GM12865 (cell line): ENCODE data around the gene THSD7B.
A peak's percentile ranks its signal among the peaks of the same experiment; 100 is the strongest.
"Not testable (repeated sequence)": the region's sequence is repeated elsewhere in the genome, so short reads cannot be mapped to it uniquely, and the experiment has no call there.

ENCODE experiments used
- DNase-seq: peaks from one replicate; pipeline ENCODE4 v3.0.0; 2010; ENCODE audit warnings: low read depth
- H3K4me3 ChIP-seq: 2 replicates; pipeline ENCODE4 v1.5.1; 2011; ENCODE audit warnings: mild to moderate bottlenecking, low read depth, low read length, control low read depth
- CTCF ChIP-seq: IDR thresholded peaks from 2 replicates; pipeline ENCODE4 v1.5.1; 2011; ENCODE audit warnings: low read length, control low read depth, low read depth, inconsistent platforms; ENCODE audit not compliant: insufficient read depth; ENCODE audit errors: missing control alignments

THSD7B gene

GRCh38 chr2:136741471-136741870, 23.9 kb upstream of the THSD7B start:
- no peak overlapping the region for H3K4me3 ChIP-seq
- no peak for DNase-seq
- TF ChIP-seq CTCF = no peak

GRCh38 chr2:136750065-136750464, 15.3 kb upstream of the THSD7B start:
- no peak for DNase-seq
- H3K4me3 ChIP-seq = no peak overlapping the region
- no peak for TF ChIP-seq CTCF

GRCh38 chr2:136751406-136751805, 13.9 kb upstream of the THSD7B start:
- DNase-seq = no peak
- H3K4me3 ChIP-seq = no peak overlapping the region
- no peak for TF ChIP-seq CTCF

- H3K4me3 ChIP-seq, DNase-seq: not testable (repeated sequence)
Measured at GRCh38 chr2:136758504-136758903, 6.8 kb upstream of the THSD7B start.

- peak overlapping the region; percentile 16; the same call in 1 of the 2 replicates for H3K4me3 ChIP-seq
- DNase-seq = no peak
- TF ChIP-seq CTCF = no peak
Measured at GRCh38 chr2:136764452-136765255, 691 bp upstream of the THSD7B start.

- no peak overlapping the region for H3K4me3 ChIP-seq
- no peak for TF ChIP-seq CTCF
- no peak for DNase-seq
Measured at GRCh38 chr2:136766073-136766404, 694 bp downstream of the THSD7B start.

GRCh38 chr2:136767030-136767429, 1.7 kb downstream of the THSD7B start:
- no peak for DNase-seq
- H3K4me3 ChIP-seq = no peak overlapping the region
- TF ChIP-seq CTCF = no peak
